SK-N-SH treated with all-trans-retinoic acid at 6 μM for 48 hours (cell line): Measurements from ENCODE around the gene RFWD3.

Experiments
- BACH2 ChIP-seq: fragments of 250-450 bp; sonication (Bioruptor Pico); IDR thresholded peaks from 2 replicates; pipeline ENCODE4 v1.9.0; 2021; ENCODE audit warnings: mild to moderate bottlenecking, borderline replicate concordance
- CSRNP3 ChIP-seq: fragments of 250-450 bp; sonication (Bioruptor Pico); IDR thresholded peaks from 2 replicates; pipeline ENCODE4 v1.5.1; 2021; ENCODE audit warnings: mild to moderate bottlenecking, moderate library complexity
- ESRRG ChIP-seq: fragments of 250-450 bp; sonication (Bioruptor Pico); IDR thresholded peaks from 2 replicates; pipeline ENCODE4 v1.6.1; 2021; ENCODE audit warnings: mild to moderate bottlenecking
- ISL1 ChIP-seq: fragments of 250-450 bp; sonication (Bioruptor Pico); IDR thresholded peaks from 2 replicates; pipeline ENCODE4 v2.1.2; 2022; ENCODE audit warnings: mild to moderate bottlenecking, moderate library complexity
- PATZ1 ChIP-seq: fragments of 250-450 bp; sonication (Bioruptor Pico); IDR thresholded peaks from 2 replicates; pipeline ENCODE4 v1.8.0; 2020; ENCODE audit warnings: mild to moderate bottlenecking, moderate library complexity, borderline replicate concordance
- PPARA ChIP-seq: fragments of 250-450 bp; sonication (Bioruptor Pico); IDR thresholded peaks from 2 replicates; pipeline ENCODE4 v1.5.0; 2020; ENCODE audit warnings: mild to moderate bottlenecking, borderline replicate concordance
- RARB ChIP-seq: fragments of 250-450 bp; sonication (Bioruptor Pico); IDR thresholded peaks from 2 replicates; pipeline ENCODE4 v1.8.0; 2021; ENCODE audit warnings: mild to moderate bottlenecking, moderate library complexity
- TCF4 ChIP-seq: fragments of 250-450 bp; sonication (Bioruptor Pico); IDR thresholded peaks from 2 replicates; pipeline ENCODE4 v1.8.0; 2021; ENCODE audit warnings: mild to moderate bottlenecking, moderate library complexity, borderline replicate concordance
- TOX ChIP-seq: fragments of 250-450 bp; sonication (Bioruptor Pico); IDR thresholded peaks from 2 replicates; pipeline ENCODE4 v1.8.0; 2021; ENCODE audit warnings: mild to moderate bottlenecking, moderate library complexity, borderline replicate concordance
- ZFP30 ChIP-seq: fragments of 450-650 bp; formaldehyde crosslinking; IDR thresholded peaks from 2 replicates; pipeline ENCODE4 v1.5.0; 2022; ENCODE audit warnings: mild to moderate bottlenecking, moderate library complexity
- ZNF70 ChIP-seq: fragments of 450-650 bp; formaldehyde crosslinking; IDR thresholded peaks from 2 replicates; pipeline ENCODE4 v1.5.0; 2020; ENCODE audit warnings: mild to moderate bottlenecking, moderate library complexity

DNA sequence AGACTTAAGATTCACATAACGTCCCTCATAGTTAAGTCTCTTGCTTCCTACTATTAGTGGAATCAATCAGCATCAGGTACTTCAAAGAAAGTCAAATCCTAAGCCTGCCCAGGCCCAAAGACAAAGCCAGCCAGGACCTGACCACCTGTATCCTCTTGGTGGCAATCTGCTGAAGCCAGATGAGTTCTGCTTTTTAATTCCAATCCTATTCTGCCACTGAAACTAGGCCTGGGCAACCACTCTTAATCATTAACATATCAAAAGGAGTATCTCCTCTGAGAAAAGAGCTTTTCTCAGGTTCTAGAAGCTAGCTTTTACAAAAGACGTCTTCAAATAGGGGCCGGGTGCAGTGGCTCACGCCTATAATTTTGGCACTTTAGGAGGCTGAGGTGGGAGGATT lies 44.7 kb downstream of the RFWD3 start:
- no peak for TF ChIP-seq RARB (CRISPR knock-in tag)
- no peak for TF ChIP-seq ZNF70 (CRISPR knock-in tag)
- no peak for TF ChIP-seq PATZ1 (CRISPR knock-in tag)
- no peak for TF ChIP-seq CSRNP3 (CRISPR knock-in tag)
- no peak for TF ChIP-seq ESRRG
- TF ChIP-seq ZFP30 = no peak
- TF ChIP-seq ISL1 (CRISPR knock-in tag) = no peak
- TF ChIP-seq PPARA (CRISPR knock-in tag) = no peak
- TF ChIP-seq TCF4 (CRISPR knock-in tag) = no peak
- no peak for TF ChIP-seq TOX (CRISPR knock-in tag)
- no peak for TF ChIP-seq BACH2
